ENCODE results near the gene ALG12.
"Not testable (repeated sequence)": the region's sequence is repeated elsewhere in the genome, so short reads cannot be mapped to it uniquely, and the experiment has no call there.

The ALG12 gene

DNA sequence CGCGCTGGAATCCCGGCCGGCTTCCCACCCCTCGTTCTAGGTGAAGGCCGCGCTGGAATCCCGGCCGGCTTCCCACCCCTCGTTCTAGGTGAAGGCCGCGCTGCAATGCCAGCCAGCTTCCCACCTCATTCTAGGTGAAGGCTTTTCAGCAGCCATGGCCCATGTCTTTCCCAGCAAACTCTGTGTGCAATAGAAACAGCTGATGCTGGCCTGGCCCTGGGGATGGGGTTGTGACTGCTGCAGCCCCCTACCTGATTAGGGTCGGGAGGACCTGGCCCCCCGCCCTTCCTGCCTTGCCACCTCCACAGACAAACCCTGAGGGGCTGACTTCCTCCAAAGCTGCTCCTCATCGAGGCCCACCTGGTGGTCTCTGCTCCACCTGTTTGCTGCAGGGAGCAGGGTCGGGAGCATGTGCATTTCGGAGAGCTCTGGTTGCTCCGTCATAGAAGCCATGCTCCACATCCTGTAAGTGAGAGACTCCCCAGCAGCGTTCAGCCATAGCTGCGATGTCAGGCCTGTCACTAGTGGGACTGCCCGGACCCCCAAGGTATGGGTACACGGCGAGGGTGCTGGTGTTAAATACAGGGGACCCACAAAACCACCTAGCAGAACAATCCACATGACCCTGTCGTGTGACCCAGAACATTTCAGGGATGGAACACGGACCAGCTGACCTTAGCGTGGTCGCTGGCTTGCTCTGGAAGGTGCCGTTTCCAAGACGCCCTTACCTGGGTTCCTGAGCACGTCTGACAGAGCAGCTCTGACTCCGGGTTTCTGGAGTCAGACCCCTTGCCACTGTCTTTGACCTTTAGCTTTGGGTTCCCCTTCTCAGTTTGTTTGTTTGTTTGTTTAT lies 61.2 kb downstream of the ALG12 start:
- H3K4me3 ChIP-seq (ENCODE audit: low read depth, low read length) = no peak overlapping the region
- TF ChIP-seq, protein P1, sequence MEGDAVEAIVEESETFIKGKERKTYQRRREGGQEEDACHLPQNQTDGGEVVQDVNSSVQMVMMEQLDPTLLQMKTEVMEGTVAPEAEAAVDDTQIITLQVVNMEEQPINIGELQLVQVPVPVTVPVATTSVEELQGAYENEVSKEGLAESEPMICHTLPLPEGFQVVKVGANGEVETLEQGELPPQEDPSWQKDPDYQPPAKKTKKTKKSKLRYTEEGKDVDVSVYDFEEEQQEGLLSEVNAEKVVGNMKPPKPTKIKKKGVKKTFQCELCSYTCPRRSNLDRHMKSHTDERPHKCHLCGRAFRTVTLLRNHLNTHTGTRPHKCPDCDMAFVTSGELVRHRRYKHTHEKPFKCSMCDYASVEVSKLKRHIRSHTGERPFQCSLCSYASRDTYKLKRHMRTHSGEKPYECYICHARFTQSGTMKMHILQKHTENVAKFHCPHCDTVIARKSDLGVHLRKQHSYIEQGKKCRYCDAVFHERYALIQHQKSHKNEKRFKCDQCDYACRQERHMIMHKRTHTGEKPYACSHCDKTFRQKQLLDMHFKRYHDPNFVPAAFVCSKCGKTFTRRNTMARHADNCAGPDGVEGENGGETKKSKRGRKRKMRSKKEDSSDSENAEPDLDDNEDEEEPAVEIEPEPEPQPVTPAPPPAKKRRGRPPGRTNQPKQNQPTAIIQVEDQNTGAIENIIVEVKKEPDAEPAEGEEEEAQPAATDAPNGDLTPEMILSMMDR (IDR thresholded peaks at IDR 0.05; ENCODE audit: low read depth, low read length) = no peak
- TF ChIP-seq POLR2A (IDR thresholded peaks at IDR 0.05; ENCODE audit: extremely low read depth, insufficient read length) = no peak
- DNase-seq (ENCODE audit: low read depth) = no peak

DNA sequence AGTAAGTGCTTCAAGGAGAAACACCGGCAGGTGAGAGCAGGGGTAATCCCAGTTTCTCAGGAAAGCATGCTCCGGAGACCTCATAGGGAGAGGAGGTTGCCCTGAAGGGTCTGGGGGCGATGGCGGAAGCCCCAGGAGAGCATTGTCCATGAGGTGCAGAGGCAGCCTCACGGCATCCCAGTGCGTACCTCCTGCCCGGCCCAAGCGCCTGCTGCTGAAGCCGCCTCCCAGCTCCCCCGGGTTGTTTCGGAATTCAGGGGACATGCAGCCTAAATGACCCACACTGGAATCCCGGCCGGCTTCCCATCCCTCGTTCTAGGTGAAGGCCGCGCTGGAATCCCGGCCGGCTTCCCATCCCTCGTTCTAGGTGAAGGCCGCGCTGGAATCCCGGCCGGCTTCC lies 61.9 kb downstream of the ALG12 start:
- TF ChIP-seq, protein P2, sequence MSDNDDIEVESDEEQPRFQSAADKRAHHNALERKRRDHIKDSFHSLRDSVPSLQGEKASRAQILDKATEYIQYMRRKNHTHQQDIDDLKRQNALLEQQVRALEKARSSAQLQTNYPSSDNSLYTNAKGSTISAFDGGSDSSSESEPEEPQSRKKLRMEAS (IDR thresholded peaks at IDR 0.05; ENCODE audit: low read depth, low read length) = no peak
- TF ChIP-seq MYC (IDR thresholded peaks at IDR 0.05; ENCODE audit: low read depth, low read length) (no peak), POLR2A (IDR thresholded peaks at IDR 0.05; ENCODE audit: extremely low read depth, insufficient read length) (no peak)
- TF ChIP-seq, protein P1 (IDR thresholded peaks at IDR 0.05; ENCODE audit: low read depth, low read length) = no peak
- H3K4me3 ChIP-seq (ENCODE audit: low read depth, low read length) = peak overlapping the region; percentile 82
- DNase-seq (ENCODE audit: low read depth) = no peak

DNA sequence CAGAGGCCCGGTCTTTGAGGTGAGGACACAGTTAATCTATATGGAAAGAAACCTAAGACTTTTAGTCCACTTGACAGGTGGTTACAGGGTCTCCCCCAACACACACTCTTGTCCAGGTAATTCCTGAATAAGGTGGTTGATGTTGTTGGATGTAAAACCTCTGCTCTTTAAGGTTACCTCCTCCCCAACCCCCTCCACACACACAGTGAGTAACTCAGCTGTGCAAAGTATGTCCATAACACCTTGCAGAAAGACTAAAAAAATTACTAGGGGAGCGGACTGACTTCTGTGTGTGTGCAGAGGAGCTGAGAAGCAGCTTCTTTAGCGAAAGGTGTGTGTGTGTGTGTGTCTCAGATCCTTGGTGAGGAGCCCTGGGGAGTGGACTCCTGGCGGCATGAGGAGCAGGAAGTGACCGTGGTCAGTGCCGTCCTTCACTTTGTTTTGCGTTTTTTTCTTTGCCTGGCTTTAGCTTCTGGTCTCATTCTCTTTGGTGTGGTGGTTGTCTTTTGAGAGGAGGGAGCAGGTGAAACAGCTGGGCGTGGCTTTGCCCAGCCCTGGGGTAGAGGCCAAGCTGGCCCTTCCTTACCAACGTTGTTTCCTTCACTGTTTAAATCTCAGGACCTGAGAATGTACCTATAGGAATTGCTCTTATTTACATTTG lies 62.9 kb downstream of the ALG12 start:
- TF ChIP-seq, protein P2 (IDR thresholded peaks at IDR 0.05; ENCODE audit: low read depth, low read length) = no peak
- TF ChIP-seq MYC (IDR thresholded peaks at IDR 0.05; ENCODE audit: low read depth, low read length) = no peak
- TF ChIP-seq, protein P1 (IDR thresholded peaks at IDR 0.05; ENCODE audit: low read depth, low read length) = no peak
- TF ChIP-seq POLR2A (IDR thresholded peaks at IDR 0.05; ENCODE audit: extremely low read depth, insufficient read length) = no peak
- no peak for DNase-seq (ENCODE audit: low read depth)
- peak overlapping the region; percentile 82 for H3K4me3 ChIP-seq (ENCODE audit: low read depth, low read length)

DNA sequence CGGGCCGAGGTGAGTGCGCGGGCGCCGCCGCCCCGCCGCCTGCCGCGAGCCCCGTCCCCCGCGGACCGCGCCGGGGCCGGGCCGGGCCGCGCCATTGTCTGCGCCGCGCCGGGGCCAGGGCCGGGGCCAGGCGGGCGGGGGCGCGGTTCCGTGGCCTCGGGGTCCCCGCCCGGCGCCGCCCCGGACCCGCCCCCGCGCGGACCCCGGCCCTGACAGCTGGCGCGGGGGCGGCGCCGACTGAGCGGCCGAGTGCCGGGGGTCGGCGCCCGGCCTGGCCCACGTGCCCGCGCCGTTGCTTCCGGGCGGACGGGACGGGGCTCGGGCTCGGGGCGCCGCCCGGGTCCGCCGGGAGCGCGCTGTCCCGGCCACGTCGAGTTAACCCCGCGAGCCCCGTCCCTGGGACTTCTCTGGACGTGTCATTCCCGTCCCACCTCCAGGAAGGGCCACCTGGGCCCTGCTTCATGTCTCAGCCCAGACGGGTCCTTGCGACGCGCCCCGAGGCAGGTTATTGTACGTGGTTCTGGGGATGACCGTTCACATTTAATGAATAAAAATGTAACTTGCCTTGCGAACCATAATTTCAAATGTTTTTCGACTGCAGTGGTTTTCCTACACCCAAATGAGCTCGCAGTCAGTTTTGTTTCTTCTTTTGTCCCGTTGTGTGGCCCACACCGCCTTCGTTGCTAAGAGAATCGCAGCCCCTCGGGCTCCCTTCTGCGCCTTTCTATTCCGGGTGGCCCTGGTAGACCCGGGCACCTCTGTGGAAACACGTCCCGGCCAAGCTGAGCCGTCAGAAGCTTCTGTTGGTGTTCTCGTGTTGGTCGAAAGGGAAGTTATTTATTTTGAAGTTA lies 64.0 kb downstream of the ALG12 start:
- DNase-seq (ENCODE audit: low read depth) = peak; percentile 56
- peak overlapping the region; percentile 82 for H3K4me3 ChIP-seq (ENCODE audit: low read depth, low read length)
- no peak for TF ChIP-seq MYC (IDR thresholded peaks at IDR 0.05; ENCODE audit: low read depth, low read length)
- TF ChIP-seq, protein P1 (IDR thresholded peaks at IDR 0.05; ENCODE audit: low read depth, low read length) = no peak
- TF ChIP-seq, protein P2 (IDR thresholded peaks at IDR 0.05; ENCODE audit: low read depth, low read length) = no peak
- no peak for TF ChIP-seq POLR2A (IDR thresholded peaks at IDR 0.05; ENCODE audit: extremely low read depth, insufficient read length)

DNA sequence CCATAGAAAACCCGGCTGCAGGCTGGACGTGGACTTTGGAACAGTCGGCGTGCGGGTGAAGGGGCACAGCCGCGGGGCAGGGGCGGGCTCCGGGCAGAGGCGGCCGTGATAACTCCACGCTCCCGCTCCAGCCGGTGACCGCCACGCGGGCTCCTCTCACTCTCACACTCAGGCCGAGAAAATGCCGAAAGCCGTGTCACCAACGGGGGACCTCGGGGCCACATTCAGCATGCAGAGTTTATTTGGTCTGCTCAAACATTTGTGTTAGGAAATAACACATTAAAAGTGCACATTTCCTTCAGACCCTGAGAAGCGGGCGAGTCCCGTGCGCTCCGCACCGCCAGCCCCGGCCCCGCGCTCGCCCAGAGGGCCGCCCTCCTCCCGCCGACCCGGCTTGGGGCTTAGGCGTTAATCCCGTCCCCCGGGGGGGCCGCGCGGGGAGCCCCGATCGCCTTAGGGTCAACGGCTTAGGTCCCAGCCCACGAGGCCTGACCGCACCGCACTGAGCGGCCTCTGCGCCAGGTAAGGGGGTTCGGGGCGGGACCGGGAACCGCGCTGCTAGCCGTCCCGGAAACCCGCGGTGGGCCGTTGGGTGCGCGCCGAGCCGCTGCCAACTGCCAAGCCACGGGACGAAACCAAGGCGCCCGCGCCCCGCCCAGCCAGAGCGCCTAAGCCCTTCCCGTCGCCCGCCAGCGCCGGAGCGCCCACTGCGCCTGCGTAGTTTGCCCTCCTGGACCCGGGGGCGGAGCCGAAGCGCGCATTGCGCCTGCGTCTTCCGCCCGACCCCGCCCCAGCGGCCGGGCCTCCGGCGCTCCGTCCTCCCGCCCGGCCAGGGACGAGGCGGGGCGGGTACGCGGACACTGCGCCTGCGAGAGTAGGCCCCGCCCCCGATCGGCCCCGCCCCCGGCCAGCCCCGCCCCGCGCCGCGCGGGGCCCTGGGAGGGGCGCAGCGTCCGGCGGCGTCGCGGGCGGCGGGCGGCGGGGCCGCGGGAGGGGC lies 65.0 kb downstream of the ALG12 start, which contains the start of gene ZBED4:
Gene ZBED4, plus strand, starts transcription at position 947 of the 997 bp plus-strand sequence. CDS start 29,819 bp downstream, outside the sequence.
- TF ChIP-seq, protein P1 (IDR thresholded peaks at IDR 0.05; ENCODE audit: low read depth, low read length) = no peak
- TF ChIP-seq, protein P2 (IDR thresholded peaks at IDR 0.05; ENCODE audit: low read depth, low read length) = 0 out of 2 replicates have a peak, but pooled peaks have one; percentile 35
- peak; percentile 74 for TF ChIP-seq POLR2A (IDR thresholded peaks at IDR 0.05; ENCODE audit: extremely low read depth, insufficient read length)
- peak; percentile 44; the same call in 1 of the 2 replicates for TF ChIP-seq MYC (IDR thresholded peaks at IDR 0.05; ENCODE audit: low read depth, low read length)
- peak; percentile 97 for DNase-seq (ENCODE audit: low read depth)
- peak within 1 kb of the TSS; percentile 82 for H3K4me3 ChIP-seq (ENCODE audit: low read depth, low read length)

DNA sequence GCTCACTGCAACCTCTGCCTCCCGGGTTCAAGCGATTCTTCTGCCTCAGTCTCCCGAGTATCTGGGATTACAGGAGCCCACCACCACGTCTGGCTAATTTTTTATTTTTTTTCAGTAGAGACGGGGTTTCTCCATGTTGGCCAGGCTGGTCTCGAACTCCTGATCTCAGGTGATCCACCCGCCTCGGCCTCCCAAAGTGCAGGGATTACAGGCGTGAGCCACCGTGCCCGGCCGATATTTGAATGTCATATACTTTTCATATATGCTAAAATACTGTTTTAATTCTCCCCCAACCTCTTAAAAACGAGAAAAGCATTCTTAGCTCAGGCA lies 65.7 kb downstream of the ALG12 start:
- not testable (repeated sequence) for DNase-seq (ENCODE audit: low read depth)
- H3K4me3 ChIP-seq (ENCODE audit: low read depth, low read length) = peak overlapping the region; percentile 70

Data from NB4 (cell line).